HFF-Myc (cell line): Measurements from ENCODE around the gene NOC4L.

Source experiments
- DNase-seq: peaks from one replicate; pipeline ENCODE4 v3.0.0-alpha.2; 2011; ENCODE audit warnings: low read depth; ENCODE audit errors: extremely low read depth
- H3K4me3 ChIP-seq: replicated peaks from 2 replicates; pipeline ENCODE4 v1.5.1; 2011; ENCODE audit warnings: low read depth, mild to moderate bottlenecking, control low read depth, low read length
- TF ChIP-seq, protein P1 (sequence below): IDR thresholded peaks from 2 replicates; pipeline ENCODE4 v1.5.1; 2012; ENCODE audit warnings: mild to moderate bottlenecking, low read depth, low read length, control low read depth; ENCODE audit errors: missing control alignments

The NOC4L gene

DNA sequence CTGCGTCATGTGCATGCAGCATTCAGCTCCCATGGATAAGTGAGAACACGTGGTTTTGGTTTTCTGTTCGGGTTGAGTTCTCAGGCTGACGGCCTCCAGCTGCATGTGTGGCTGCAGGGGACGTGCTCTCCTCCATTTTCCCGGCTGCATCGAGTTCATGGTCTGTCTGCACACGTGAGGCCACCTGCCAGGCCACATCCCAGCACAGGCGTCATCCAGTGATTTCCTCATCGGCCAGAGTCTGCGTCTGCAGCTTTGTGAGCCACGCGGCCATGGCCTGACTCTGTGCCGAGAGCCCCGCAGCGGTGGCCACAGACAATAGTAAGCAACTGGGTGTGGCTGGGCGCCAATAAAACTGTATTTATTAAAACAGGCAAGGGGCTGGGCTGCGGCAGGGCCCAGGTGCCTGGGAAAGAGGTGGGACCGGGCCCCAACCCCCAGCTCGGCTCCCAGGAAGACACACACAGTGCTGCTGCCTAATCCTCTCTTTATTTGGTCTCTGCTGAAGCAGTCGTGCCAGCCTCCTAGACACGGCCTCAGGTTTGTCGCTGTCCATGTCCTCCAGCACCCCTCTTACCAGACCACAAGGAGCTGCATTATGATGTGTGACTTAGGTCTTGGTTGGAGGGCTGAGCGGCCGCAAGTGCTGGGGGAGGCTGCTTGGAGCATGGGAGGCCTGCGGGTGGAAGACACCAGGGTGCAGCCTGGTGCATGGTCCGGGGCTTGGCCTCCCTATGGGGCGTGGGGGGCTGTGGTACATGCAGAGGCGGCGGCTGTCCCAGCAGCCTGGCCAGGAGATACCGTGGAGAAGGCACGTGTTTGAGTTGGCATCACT is 52.0 kb downstream of the NOC4L start:
- DNase-seq, result peak; percentile 35
- TF ChIP-seq, protein P1, sequence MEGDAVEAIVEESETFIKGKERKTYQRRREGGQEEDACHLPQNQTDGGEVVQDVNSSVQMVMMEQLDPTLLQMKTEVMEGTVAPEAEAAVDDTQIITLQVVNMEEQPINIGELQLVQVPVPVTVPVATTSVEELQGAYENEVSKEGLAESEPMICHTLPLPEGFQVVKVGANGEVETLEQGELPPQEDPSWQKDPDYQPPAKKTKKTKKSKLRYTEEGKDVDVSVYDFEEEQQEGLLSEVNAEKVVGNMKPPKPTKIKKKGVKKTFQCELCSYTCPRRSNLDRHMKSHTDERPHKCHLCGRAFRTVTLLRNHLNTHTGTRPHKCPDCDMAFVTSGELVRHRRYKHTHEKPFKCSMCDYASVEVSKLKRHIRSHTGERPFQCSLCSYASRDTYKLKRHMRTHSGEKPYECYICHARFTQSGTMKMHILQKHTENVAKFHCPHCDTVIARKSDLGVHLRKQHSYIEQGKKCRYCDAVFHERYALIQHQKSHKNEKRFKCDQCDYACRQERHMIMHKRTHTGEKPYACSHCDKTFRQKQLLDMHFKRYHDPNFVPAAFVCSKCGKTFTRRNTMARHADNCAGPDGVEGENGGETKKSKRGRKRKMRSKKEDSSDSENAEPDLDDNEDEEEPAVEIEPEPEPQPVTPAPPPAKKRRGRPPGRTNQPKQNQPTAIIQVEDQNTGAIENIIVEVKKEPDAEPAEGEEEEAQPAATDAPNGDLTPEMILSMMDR, result no peak
- H3K4me3 ChIP-seq, result no peak overlapping the region

DNA sequence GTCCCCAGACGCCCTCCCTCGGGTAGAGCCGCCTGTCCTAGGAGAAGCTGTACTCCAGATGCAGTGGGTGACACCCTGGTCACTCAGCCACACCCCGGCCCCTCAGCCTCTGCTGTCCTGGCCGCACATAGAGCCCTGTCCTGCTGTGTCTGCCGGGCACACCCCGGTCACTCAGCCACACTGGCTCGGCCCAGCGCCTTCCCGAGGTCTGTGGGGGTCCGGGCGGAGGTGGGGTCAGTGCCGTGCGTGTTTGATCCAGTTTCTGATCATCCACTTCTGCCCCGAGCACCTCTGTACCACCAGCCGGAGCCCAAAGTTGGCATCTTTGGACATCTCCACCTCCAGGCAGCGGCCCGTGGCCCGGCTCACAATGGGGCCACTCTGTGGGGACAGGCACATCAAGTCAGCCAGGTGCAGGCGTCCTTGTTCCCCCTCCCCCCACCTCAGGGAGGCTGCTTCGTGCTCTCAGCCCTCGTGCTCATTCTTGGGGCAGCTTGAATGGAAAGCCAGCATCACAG is 52.7 kb downstream of the NOC4L start:
- H3K4me3 ChIP-seq, result no peak overlapping the region
- no peak for DNase-seq
- TF ChIP-seq, protein P1, result no peak

DNA sequence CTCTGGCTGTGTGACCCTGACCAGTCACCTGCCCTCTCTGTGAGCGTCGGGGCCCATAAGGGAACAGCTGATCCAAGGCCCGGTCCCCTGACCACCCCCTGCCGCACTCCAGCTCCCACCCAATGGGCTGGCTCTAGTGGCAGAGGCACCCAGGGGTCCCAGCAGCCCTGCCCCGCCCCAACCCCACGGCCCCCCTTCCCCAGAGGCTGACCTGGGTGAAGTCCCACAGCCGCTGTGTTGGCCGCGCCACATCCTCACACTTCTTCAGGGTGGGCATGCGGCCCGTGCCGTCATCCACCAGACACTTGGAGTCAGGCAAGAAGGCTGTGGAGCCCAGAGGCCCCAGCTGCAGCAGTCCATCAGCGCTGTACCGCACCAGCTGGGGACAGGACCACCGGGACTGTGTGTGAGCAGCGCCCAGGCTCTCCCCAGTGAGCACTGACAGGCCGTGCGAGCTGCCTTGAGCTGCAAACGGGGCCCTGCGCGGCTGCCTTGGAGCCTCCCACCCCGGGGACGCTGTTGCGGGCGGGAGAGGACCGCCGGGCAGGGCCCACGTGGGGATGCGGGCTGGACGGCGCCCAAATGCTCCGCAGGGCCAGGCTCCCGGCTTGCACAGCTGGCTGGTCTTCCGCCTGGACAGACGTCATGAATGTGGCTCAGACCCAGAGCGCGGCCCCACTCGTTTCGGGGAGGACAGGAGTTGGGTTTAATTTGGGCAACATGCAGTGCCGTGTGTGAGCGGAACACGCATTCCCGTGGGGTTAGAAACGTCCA is 53.5 kb downstream of the NOC4L start:
- TF ChIP-seq, protein P1, result no peak
- DNase-seq, result no peak
- H3K4me3 ChIP-seq, result no peak overlapping the region

DNA sequence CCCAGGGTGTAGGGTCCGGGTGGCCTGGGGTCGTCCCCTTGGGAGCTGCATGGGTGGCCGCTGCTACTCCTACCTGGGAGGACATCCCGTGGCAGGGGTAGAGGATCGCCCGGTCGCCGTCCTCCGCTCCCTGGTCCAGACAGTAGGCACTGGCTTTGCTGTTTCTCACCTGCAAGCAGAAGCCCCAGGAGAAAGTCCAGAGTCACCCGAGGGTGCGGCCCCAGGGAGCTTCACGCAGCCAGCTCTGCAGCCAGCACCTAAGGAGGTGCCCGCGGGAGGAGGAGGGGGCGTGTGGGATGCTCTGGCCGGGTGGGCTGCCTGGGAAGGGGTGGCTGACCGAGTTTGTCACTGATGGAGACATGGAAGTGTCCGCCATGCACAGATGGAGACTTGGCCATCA is 54.8 kb downstream of the NOC4L start:
- TF ChIP-seq, protein P1, result no peak
- no peak overlapping the region for H3K4me3 ChIP-seq
- no peak for DNase-seq

DNA sequence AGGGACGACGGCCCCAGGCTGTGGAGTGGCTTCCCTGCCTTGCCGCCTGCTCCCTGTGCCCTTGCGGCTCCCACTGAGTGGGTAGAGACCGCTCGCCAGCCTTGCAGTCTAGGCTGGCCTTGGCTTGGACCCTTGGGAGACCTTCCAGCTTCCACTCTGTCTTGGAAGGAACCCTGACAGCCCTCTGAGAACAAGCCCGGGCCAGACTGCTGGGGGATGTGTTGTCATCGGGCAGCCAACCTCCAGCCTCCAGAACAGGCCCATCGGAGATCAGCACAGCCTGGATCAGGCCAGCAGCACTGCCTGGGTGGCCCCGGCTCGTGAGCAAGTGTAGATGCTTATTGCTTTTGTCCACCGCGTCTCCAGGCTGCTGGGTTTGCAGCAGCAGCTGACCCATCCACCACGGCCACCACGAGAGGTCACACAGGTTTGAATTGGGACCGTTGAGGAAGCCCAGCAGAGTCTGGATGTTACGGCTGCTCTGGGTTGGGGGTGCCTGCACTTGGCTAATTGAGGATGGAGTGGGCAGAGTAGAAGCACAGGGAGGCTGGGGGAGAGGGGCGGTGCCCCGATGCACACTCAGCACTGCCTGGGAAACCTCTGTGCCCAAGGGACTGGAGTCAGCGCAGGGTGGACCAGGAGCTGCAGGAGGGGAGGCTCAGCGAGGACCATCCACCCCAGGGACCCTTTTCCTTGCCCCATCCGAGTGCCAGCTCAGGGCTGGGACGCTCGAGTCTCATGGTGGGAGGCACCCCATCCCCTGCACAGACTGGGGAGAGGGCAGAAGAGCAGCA is 55.5 kb downstream of the NOC4L start:
- DNase-seq, result no peak
- no peak overlapping the region for H3K4me3 ChIP-seq
- TF ChIP-seq, protein P1, result no peak

DNA sequence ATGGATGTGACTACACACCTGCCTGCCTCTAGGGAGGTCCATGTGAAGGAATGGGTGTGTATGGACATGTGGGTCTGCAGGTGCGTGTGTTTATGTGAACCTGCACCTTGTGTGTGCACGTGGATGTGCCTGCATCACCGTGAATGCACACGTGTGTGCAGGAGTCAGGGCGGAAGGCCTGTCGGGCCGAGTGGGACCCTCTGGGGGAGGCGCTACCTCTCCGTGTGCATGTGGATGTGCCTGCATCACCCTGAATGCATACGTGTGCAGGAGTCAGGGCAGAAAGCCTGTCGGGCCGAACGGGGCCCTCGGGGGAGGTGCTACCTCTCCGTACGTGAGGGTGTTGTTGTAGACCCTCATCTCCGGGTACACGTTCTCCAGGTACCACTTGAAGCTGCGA is 56.5 kb downstream of the NOC4L start:
- DNase-seq, result no peak
- TF ChIP-seq, protein P1, result no peak
- no peak overlapping the region for H3K4me3 ChIP-seq
